CD4-positive, alpha-beta T cell treated with Interleukin-6 at 100 ng/mL for 8 hours (primary cell): Measurements from ENCODE around the gene CNMD.
"Not testable (repeated sequence)": the region's sequence is repeated elsewhere in the genome, so short reads cannot be mapped to it uniquely, and the experiment has no call there.

ENCODE experiments used
- DNase-seq: peaks from one replicate; pipeline ENCODE4 v3.0.0-alpha.2; 2020; ENCODE audit warnings: mixed read lengths, low spot score

The CNMD gene

DNA sequence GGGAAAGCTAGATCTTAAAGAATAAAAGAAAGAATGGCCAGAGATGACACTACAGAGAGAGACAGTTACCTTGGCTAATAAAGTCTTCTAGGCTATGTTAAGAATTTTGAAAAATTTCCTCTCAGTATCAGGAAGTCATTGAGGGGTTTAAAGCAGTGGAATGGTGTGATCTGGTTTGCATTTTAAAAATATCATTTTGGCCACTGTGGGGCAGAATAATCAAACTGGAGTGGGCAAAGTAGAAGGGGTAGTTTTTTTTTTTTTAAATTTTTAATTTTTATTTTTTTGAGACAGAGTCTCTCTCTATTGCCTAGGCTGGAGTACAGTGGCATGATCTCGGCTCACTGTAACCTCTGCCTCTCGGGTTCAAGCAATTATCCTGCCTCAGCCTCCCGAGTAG lies 4.4 kb upstream of the CNMD start:
- DNase-seq, result no peak

DNA sequence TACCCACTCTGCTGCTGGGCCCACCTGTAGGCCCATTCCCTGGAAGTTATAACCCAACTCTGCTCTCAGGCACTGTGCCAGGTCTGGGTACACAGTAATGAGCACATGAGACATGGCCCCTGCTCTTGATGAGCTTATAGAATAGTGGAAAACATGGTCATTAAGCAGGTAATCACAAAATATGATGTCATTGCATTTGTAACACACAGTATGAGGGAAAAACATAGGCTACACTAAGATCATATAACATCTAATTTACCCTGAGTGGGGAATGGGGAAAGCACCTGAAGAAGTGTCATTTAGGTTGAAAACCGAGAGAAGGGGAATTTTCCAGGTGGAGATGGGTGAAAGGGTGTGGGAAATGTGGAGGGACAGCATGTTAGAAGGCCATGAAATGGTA lies 3.9 kb upstream of the CNMD start:
- DNase-seq, result no peak

DNA sequence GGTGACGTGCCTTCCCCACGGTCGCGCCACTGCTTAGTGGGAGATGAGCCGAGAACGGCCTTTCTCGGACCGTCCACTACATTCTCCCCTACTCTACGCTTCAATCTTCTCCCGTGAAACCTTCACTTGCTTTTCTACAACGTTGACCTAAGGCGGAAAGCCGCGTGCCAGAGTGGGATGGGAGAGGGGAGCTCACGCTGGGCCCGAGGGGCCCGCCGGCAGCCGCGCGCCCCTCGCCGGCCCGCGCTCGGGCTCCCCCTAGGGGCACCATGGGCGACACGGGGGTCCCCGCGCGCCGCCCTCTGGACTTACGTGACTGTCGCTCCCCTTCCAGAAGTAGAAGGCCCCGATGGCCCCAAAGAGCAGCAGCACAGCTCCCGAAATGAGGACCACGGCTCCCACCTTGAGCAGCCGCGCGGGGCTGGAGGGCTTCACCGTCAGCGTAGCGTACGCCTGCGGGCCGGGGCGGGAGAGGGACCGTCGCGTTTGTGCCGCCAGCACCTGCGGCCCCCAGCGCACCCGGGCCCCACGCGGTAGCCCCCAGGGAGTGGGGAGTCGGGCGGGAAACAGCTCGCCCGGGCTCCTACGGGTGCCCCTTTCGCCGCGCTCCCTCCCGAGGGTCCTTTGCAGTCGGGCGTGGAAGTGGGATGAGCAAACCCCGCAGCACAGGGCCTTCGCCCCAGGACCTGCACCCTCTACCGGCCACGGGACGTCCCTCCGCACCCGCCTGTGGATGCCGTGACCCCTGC lies 727 bp downstream of the CNMD start:
- no peak for DNase-seq

DNA sequence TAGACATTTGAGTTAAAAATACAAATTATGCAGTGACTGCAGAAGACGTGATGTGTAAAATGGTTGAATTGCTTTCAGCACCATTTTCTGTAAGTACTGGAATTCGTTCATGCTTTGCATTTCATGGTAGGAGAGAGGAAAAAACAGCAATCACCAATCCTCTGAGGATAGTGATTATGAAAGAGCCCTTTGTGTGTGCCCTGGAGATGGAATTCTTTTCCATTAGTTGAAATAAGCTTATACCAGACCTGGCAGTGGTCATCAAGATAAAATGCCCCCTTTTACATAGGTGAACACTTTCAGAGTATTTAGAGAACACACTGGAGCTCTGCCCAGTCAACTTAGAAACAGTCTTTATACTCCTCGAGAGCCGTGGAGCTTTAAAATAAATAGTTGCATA lies 1.7 kb downstream of the CNMD start:
- no peak for DNase-seq

DNA sequence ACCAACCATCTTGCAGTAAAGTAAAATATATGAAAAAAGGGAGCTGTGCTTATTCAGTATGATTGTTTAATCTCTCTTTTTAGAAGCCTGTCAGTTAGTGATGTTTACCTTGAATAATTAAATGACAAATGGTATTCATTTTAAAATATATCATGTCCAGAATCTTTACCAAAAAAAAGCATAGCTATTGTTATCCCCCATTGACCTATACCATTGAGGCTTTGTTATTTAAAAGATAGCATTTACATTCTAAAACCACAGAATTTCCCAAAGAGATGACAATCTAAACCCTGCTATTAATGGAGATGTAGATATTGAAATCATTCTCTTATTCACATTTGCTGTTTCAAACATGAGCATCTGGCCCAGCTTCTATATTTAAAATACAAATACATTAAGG lies 2.2 kb downstream of the CNMD start:
- no peak for DNase-seq

DNA sequence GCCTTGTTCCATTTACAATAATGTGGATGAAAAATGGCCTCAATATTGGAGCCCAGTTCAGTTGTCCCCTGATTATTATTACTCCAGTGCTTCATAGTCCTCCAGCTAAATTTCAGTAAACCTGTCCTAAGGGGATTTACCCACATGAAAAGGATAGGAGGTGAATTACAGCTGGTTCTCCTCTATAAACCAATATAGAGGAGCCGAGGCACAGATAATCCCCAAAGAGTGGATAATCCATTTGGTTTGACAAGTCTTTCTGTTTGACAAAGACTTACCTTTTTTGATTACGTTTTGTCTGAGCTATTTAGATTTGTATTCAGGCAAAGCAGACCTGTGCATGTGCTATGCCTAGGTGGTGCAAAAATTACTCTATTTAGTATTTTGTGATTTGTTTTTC lies 2.7 kb downstream of the CNMD start:
- no peak for DNase-seq

DNA sequence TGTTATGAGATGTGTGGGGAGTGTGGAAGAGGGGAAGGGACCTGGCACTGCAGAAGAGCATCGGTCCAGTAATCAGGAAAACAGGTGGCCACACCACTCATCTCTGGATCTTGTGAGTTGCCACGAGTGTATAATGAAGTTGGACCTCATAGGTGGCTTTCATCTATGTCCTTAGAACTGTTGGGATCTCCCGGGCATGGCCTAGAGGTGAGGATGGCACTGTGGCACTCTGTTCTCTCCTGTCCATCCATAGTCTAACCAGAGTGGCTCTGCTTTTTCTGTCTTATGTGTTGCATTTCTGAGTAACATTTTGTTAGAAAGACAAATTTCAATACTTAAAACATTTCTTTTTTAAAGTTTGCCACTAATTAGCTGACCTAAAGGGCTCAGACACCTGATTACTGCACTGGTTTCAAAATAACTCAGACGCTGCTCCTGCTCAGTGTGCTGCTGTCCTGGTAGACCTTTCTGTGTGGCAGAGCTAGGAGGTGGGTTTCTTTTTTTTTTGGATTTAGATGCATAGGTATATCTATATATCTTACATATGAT lies 5.5 kb downstream of the CNMD start:
- DNase-seq, result no peak

DNA sequence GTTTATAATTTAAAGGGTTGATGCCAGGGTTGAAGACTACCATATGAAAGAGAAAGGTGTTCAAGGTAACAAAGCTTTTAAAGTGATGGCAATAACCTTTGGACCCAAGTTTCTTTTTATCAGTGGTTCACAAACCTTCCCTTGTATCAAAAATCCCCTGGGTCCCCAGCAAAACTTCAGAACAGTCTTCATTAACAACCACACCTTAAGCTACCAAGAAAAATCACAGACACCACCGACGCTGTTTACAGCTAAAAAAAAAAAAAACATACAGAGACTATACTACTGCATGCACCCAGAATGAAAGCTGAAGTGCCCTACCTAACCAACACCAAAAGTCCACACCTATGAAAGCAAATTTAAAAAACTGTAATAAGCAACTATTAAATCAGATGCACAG lies 13.4 kb downstream of the CNMD start:
- DNase-seq, result no peak

DNA sequence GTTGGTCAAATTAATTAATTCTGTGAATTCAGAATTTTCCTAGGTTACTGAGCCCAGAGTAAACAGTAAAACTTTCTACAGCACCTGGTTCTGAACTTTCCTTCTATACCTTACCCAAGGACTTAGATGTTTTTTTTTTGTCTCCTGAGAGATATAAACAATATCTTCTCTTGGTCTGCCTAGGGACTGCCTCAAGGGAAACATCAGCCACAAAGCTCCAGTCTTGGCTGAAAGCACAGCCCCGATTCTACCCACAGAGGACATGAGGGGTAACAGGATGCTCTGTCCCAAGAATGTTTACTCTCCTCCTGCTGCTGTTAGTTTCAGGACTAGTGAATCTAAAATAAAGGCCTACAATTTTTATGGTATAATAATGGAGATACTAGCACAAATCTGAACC lies 14.3 kb downstream of the CNMD start:
- no peak for DNase-seq

DNA sequence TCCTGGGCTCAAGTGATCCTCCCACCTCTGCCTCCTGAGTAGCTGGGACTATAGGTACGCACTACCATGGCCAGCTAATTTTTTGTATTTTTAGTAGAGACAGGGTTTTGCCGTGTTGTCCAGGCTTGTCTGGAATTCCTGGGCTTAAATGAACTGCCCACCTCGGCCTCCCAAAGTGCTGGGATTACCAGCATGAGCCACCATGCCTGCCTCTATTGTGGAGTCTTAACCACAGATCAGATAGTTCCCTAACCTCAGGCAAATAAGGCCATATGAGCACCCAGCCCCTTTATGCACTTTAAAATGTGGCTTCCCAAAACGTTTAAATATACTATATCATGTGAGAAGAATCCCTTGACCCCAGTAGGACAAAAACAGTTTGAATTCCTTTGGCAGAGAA lies 16.4 kb downstream of the CNMD start:
- no peak for DNase-seq

DNA sequence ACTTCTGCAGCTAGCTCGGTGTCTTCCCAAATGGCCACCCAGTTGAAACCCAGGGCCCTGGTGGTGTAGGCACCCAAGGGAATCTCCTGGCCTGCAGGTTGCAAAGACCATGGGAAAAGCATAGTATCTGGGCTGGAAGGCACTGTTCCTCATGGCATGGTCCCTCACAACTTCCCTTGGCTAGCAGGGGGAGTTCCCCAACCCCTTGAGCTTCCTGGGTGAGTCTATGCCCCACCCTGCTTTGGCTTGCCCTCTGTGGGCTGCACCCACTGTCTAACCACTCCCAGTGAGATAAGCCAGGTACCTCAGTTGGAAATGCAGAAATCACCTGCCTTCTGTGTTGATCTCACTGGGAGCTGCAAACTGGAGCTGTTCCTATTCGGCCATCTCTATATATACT lies 18.3 kb downstream of the CNMD start:
- not testable (repeated sequence) for DNase-seq

DNA sequence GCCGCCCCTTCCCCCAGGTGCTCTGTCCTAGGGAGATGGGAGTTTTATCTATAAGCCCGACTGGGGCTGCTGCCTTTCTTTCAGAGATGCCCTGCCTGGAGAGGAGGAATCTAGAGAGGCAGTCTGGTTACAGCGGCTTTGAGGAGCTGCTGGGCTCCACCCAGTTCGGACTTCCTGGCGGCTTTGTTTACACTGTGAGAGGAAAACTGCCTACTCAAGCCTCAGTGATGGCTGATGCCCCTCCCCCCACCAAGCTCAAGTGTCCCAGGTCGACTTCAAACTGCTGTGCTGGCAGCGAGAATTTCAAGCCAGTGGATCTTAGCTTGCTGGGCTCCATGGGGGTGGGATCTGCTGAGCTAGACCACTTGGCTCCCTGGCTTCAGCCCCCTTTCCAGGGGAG lies 18.7 kb downstream of the CNMD start:
- DNase-seq, result not testable (repeated sequence)

DNA sequence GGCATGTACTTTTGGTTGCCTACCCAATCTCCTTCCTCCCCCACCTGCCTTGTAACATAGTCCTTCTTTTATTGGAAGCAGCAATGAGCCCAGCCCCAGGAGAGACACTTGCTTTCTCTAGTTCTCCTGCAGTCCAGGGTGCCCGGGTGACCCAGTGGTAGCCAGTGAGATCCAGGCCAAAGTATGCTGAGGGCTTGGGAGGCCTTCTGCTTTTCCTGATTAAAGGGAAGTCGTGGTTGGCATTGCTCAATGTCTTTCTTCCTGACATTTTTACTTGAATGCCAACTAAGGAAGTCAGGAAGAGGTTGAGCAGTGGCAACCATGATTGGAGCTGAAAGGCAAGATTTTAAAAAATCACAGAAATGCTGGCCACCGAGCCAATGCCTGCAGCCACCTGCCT lies 25.7 kb downstream of the CNMD start:
- no peak for DNase-seq

DNA sequence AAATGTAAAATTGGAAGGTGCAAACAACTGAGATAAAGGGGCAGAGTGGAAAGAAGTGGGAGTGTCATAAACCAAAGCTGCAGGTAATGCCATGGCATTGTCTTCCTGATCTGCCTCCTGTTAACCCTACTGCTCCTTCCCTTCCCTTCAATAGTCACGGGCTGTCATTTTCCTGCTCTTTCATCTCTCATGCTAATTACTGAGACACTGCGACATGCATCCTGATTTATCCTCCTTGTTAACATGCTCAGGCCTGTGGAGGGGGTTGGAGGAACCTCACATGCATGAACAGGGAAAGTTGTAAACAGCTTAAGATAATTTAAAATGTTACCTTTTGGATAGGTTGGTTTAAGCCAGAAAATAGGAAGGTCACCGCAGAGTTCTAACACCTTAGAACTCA lies 27.2 kb downstream of the CNMD start:
- no peak for DNase-seq

DNA sequence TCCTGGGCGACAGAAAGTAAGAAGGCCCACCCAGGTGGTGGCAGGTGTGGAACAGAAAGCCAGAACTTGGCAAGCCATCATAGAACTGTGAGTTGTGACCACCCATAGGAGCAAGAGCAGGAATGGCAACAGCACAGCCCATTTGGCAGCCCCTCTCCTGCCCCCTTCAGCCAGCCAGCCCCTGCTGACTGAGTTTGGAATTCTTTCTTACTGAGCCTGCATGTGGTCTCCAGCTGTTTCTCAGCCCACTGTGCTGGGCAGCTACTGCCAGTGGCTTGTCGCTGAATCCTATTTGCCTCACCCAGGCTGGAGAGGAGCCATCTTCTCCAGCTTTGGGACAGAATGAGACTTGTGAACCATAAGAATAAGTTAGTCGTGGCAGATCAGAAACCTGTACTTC lies 28.3 kb downstream of the CNMD start:
- DNase-seq, result no peak

DNA sequence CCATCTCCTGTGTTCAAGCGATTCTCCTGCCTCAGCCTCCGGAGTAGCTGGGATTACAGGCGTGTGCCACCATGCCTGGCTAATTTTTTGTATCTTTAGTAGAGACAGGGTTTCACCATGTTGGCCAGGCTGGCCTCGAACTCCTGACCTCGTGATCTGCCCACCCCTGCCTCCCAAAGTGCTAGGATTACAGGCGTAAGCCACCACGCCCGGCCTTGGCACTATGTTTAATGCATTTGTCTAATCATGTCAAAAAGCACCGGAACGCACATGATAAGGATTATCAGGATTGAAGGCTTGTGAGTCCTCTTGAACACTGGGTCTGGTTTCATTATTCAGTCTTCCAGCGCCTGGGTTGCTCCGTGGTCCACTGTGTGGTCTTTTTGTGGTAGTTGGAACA lies 31.4 kb downstream of the CNMD start:
- not testable (repeated sequence) for DNase-seq

DNA sequence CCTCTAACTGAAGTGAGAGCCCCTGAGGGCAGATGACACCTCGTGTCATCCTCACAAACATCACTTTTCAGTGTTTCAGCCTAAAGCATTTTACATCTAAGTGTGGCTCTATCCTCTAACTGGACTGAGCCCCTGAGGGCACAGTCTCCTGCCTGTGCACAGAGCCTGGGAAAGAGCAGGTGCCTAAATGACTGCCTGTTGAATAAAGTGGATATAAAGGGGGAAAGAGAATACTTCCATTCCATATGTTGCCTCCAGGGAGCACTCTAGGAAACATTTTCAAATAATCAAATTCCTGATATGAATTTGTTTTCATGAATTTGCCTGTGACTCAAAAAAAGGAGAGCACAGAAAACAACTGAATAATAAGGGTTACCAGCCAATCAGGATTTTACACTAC lies 32.2 kb downstream of the CNMD start:
- DNase-seq, result no peak

DNA sequence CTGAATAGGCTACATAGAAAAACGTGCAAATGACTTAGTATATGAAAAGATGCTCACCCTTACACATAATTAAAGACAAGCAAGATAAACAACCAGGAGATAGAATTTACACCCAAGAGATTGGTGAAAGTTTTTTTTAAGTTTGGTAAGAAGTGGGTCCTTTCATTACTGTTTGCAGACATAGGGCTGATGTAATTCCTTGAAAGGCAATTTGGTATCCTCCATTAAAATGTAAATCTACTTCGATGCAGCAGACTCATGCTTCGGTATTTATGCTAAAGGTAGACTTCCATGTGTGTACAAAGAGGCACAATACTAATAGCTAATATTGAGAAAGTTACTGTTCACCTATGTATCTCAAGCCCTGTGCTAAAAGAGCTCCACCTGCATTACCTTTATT lies 33.5 kb downstream of the CNMD start:
- no peak for DNase-seq

DNA sequence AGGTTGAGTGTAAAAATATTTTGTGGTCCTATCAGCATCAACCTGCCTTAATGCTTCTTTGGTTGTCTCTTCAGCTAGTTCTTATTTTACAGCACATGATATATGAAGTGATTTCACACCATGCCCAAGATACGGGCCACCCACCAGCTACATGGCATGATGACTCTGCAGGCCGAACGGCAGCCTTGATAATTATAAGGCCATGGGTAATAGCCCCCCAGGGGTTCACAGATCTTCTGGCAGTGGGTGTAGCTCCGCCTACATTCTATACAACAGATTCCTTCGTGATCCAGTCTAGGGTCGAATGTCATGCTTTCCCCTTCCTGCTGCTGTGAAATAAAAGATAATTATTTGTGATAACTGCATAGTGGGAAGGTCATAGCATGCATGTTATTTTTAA lies 36.1 kb downstream of the CNMD start:
- DNase-seq, result no peak

DNA sequence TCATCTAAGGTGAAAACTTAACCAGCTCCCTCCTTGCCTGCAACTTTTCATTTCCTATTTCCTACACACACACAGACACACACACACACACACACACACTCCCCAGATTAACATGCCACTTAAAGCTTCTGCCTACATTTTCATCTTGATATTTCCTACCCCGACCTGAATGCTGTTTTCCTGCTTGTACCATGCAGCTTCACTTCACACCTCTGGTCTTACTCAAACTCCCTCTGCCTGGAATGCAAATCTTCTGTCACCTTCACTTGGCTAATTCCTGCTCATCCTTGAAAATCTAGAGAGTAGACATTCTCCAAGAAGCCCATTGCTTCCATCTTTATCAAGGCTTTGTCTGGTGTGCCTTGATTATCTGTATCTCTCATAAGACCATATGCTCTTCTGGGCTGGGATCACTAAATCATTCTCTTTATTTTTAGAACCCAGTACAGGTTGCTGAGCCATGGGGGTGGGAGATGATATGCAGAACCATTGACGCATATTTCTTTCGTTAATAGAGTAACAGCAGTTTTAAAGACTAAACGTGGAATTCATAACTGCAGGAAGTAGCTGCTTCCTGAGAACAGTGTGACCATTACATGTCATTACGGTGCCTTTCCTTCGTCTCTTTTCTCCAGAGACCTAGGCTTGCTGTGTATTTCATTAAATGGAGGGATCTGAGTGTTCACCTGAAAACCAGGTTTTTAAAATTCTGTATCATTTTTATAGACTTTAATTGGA lies 37.7 kb downstream of the CNMD start:
- DNase-seq, result no peak

DNA sequence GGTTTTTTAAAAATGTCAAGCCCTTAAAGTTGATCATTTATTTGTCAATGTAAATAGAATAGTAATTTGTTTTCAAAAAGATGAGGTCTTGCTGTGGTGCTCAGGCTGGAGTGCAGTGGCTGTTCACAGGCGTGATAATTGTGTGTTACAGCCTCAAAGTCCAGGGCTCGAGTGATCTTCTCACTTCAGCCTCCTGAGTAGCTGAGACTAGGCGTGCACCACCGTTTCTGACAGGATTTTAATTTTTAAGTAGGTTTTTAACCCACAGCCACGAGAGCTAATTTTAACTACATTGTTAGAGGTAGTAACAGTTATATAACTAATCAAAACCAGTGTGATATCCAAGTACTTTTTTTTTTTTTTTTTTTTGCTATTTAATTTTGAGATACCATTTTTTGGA lies 43.1 kb downstream of the CNMD start:
- no peak for DNase-seq

DNA sequence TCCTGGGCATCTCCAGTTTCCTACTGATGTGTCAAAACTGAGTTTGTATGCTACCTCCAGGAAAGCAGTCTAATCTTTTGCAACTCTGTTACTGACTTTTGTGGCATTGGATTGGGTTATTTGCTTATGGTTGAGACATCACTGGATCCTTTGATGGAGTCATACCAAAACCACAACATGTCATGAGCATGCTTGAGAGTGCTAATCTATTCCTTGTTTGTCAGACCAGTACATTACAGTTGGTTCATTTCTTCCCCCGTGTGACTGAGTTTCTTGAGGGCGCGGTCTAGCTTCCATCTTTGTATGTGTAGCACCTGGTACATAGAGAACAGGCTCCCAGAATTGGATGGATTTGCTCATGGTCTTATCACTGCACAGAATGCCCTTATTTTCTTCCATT lies 43.8 kb downstream of the CNMD start:
- DNase-seq, result no peak

DNA sequence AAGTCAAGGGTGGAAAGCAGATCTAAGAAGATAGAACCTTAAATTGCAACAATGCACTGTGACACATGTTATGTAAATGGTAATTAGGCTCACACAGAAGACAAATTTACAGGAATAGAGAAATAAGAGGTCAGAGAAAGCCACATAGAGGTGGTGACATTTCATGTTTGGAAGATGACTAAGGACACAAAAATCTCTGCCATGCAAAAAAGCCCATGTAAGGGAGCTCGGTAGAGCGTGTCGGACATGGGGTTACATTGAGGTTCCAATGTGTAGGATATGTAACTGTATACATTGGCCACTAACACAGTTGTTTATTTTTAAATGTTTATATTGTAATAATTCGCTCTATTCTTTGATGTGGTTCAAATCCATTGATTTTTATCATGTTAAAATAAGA lies 53.2 kb downstream of the CNMD start:
- no peak for DNase-seq

DNA sequence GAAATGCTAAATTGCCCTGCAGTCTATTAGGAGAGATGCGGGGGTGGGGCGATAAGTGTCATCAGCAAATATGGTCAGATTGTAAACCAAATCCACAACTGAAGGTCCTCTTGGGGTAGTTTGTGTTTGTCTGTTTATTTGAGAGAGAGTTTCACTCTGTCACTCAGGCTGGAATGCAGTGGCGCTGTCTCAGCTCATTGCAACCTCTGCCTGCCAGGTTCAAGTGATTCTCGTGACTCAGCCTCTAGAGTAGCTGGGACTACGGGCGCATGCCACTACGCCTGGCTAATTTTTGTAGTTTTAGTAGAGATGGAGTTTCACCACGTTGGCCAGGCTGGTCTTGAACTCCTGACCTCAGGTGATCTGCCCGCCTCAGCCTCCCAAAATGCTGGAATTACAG lies 53.8 kb downstream of the CNMD start:
- not testable (repeated sequence) for DNase-seq
